PC-9 (cell line): Measurements from ENCODE around the gene SPART.

Source experiments
- EZH2 ChIP-seq: fragments of 200-600 bp; sonication (generic); IDR thresholded peaks from 2 replicates; pipeline ENCODE4 v1.8.0; 2017; ENCODE audit warnings: antibody characterized with exemption, low read depth
- TF ChIP-seq, protein P1 (sequence below): fragments of 200-600 bp; sonication (generic); conservative IDR thresholded peaks from 2 replicates; pipeline ENCODE4 v1.6.1; 2017; ENCODE audit warnings: mixed run types, antibody characterized with exemption, mild to moderate bottlenecking, moderate library complexity

DNA sequence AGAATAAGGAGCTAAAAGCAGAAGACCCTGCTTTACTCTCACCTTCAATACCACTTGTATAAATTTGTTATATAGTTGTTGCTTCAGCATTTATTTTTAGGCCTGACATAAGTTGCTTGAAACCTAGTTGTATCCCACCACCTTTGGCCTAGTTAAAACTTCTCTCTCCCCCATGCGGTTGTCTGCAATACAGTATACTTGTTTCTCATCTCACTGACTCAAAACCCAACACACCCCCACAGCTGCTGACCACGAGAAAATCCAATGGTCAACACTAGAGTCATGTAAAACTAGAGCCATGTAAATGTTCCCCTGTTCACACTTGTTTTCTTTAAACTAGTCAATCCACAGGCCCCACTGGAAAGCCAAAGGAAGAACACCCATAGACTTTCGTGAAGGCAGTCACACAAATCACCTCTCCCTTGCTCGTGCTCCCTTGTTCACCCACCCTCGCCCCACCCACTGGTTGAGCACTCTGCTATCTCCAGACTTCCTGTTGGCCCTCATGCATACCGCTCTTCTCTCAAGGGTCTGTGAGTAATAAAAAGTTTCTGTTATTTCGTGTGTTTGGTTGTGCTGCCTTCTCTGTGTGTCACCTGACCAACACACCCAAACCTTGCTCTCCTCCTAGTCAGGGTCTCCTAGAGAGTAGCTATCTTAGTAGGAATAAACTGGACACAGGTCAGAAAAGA lies 35.6 kb downstream of the SPART start:
- TF ChIP-seq, protein P1, sequence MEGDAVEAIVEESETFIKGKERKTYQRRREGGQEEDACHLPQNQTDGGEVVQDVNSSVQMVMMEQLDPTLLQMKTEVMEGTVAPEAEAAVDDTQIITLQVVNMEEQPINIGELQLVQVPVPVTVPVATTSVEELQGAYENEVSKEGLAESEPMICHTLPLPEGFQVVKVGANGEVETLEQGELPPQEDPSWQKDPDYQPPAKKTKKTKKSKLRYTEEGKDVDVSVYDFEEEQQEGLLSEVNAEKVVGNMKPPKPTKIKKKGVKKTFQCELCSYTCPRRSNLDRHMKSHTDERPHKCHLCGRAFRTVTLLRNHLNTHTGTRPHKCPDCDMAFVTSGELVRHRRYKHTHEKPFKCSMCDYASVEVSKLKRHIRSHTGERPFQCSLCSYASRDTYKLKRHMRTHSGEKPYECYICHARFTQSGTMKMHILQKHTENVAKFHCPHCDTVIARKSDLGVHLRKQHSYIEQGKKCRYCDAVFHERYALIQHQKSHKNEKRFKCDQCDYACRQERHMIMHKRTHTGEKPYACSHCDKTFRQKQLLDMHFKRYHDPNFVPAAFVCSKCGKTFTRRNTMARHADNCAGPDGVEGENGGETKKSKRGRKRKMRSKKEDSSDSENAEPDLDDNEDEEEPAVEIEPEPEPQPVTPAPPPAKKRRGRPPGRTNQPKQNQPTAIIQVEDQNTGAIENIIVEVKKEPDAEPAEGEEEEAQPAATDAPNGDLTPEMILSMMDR, result no peak
- no peak for TF ChIP-seq EZH2
